OCI-LY1 (cell line): Measurements from ENCODE around the gene TPSD1.

Experiments used
- H2AFZ ChIP-seq: fragments of 200-600 bp; sonication (generic), shearing (Covaris generic); 2 replicates; pipeline ENCODE4 v1.6.0; 2014; ENCODE audit warnings: antibody characterized with exemption, mild to moderate bottlenecking, low read length
- H3F3A ChIP-seq: fragments of 200-600 bp; sonication (generic), shearing (Covaris generic); 2 replicates; pipeline ENCODE4 v1.6.0; 2014; ENCODE audit warnings: mild to moderate bottlenecking, antibody characterized with exemption, low read length, moderate library complexity; ENCODE audit not compliant: insufficient read depth
- H3K27ac ChIP-seq: fragments of 200-600 bp; sonication (generic); 2 replicates; pipeline ENCODE4 v1.5.1; 2014; ENCODE audit warnings: low read length, mixed run types, mild to moderate bottlenecking, low read depth; ENCODE audit not compliant: poor library complexity, severe bottlenecking
- H3K27me3 ChIP-seq: fragments of 200-600 bp; sonication (generic); 2 replicates; pipeline ENCODE4 v1.6.0; 2014; ENCODE audit warnings: antibody characterized with exemption, mild to moderate bottlenecking, low read length, moderate library complexity; ENCODE audit not compliant: insufficient read depth
- H3K36me3 ChIP-seq: fragments of 200-600 bp; sonication (generic); 2 replicates; pipeline ENCODE4 v1.6.1; 2014; ENCODE audit warnings: mild to moderate bottlenecking, antibody characterized with exemption, low read length, moderate library complexity, mixed read lengths; ENCODE audit not compliant: insufficient read depth
- H3K4me1 ChIP-seq: fragments of 200-600 bp; sonication (generic); 2 replicates; pipeline ENCODE4 v1.5.1; 2014; ENCODE audit warnings: mild to moderate bottlenecking, low read length, moderate library complexity; ENCODE audit not compliant: insufficient read depth, severe bottlenecking
- H3K4me2 ChIP-seq: fragments of 200-600 bp; sonication (generic), shearing (Covaris generic); 2 replicates; pipeline ENCODE4 v1.6.1; 2014; ENCODE audit warnings: low read length
- H3K4me3 ChIP-seq: fragments of 200-600 bp; sonication (generic); 2 replicates; pipeline ENCODE4 v1.5.1; 2014; ENCODE audit warnings: low read length, low read depth, mild to moderate bottlenecking, mixed read lengths; ENCODE audit not compliant: poor library complexity, severe bottlenecking
- H3K79me2 ChIP-seq: fragments of 200-600 bp; shearing (Covaris generic); 2 replicates; pipeline ENCODE4 v1.6.1; 2016; ENCODE audit warnings: mixed run types, low read length, mixed read lengths; ENCODE audit not compliant: insufficient read depth
- H3K9ac ChIP-seq: fragments of 200-600 bp; sonication (generic), shearing (Covaris generic); 2 replicates; pipeline ENCODE4 v1.6.1; 2014; ENCODE audit warnings: mild to moderate bottlenecking, low read length, mixed read lengths
- H3K9me2 ChIP-seq: fragments of 200-600 bp; sonication (generic), shearing (Covaris generic); 2 replicates; pipeline ENCODE4 v1.6.1; 2014; ENCODE audit warnings: low read depth, mild to moderate bottlenecking, low read length, mixed read lengths
- H3K9me3 ChIP-seq: fragments of 200-600 bp; shearing (Covaris generic); 2 replicates; pipeline ENCODE4 v1.6.1; 2014; ENCODE audit warnings: low read length, mixed read lengths
- H4K20me1 ChIP-seq: fragments of 200-600 bp; sonication (generic), shearing (Covaris generic); 2 replicates; pipeline ENCODE4 v1.6.0; 2016; ENCODE audit warnings: mild to moderate bottlenecking, low read length; ENCODE audit not compliant: insufficient read depth
- CTCF ChIP-seq: fragments of 200-600 bp; sonication (generic), shearing (Covaris generic); IDR thresholded peaks from 2 replicates; pipeline ENCODE4 v1.5.1; 2017; ENCODE audit warnings: mild to moderate bottlenecking, antibody characterized with exemption, low read length, moderate library complexity, mixed read lengths
- EZH2 ChIP-seq: fragments of 200-600 bp; sonication (generic), shearing (Covaris generic); IDR thresholded peaks from 2 replicates; pipeline ENCODE4 v1.8.0; 2017; ENCODE audit warnings: borderline replicate concordance, mixed run types, mild to moderate bottlenecking, antibody characterized with exemption, low read length, moderate library complexity, mixed read lengths

TPSD1 gene

GRCh38 chr16:1282324-1282973, 26.6 kb downstream of the TPSD1 start:
- H3K4me1 ChIP-seq = no peaks in the 10 kb centered on the region
- no peaks in the 10 kb centered on the region for H3K79me2 ChIP-seq
- peaks cover 4% of the 10 kb centered on the region; the same call in 1 of the 2 replicates for H3K27me3 ChIP-seq
- H3K9ac ChIP-seq = no peak overlapping the region
- no peak overlapping the region for H3K4me2 ChIP-seq
- no peaks in the 10 kb centered on the region for H3K9me3 ChIP-seq
- H3K36me3 ChIP-seq = no peaks in the 10 kb centered on the region
- no peaks in the 10 kb centered on the region for H4K20me1 ChIP-seq
- TF ChIP-seq EZH2 (no peak), CTCF (no peak)
- no peak overlapping the region for H2AFZ ChIP-seq
- H3K9me2 ChIP-seq = no peaks in the 10 kb centered on the region
- H3K4me3 ChIP-seq = no peak overlapping the region
- H3F3A ChIP-seq = no peaks in the 10 kb centered on the region
- no peak overlapping the region for H3K27ac ChIP-seq

GRCh38 chr16:1283296-1283695, 27.4 kb downstream of the TPSD1 start:
- Histone ChIP-seq H3K4me3 (no peak overlapping the region), H3F3A (no peaks in the 10 kb centered on the region), H3K27me3 (peaks cover 10% of the 10 kb centered on the region; the same call in 1 of the 2 replicates), H3K4me1 (no peaks in the 10 kb centered on the region), H3K36me3 (no peaks in the 10 kb centered on the region), H4K20me1 (no peaks in the 10 kb centered on the region), H3K9ac (no peak overlapping the region), H2AFZ (no peak overlapping the region), H3K9me3 (no peaks in the 10 kb centered on the region), H3K9me2 (no peaks in the 10 kb centered on the region), H3K27ac (no peak overlapping the region), H3K79me2 (no peaks in the 10 kb centered on the region), H3K4me2 (no peak overlapping the region)
- TF ChIP-seq CTCF = no peak
- TF ChIP-seq EZH2 = no peak

DNA sequence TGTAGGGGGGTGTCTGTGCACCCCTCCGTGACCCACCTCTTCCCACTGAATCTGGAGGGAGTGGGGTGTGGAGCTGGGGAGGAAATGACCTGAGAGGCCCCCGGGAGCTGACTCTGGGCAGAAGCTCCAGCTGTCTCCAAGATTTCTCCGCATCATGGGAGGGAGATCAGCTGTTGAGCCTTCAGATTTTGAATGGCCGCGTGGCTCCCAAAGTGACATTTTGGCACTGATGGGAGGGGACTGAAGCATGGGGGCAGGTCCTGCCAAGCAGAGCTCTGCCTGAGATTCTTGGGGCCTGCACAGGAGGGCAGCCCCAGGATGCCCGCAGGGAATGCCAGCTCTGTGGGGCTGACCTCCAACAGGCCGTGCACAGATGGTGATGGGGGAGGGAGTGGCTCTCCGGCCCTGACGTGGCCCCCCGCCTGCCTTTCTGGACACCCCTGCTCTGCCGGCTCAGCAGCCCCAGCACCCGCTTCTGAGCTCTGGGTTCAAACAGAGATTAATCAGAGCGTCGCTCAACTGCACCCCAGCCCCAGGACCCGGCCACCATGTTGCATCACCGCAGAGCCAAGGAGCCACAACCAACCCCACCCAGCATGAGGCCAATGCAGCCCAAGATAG, 28.2 kb downstream of the TPSD1 start:
- H3F3A ChIP-seq = no peaks in the 10 kb centered on the region
- H3K4me2 ChIP-seq = no peak overlapping the region
- no peak overlapping the region for H3K4me3 ChIP-seq
- H3K27ac ChIP-seq = no peak overlapping the region
- H3K27me3 ChIP-seq = peaks cover 10% of the 10 kb centered on the region; the same call in 1 of the 2 replicates
- no peaks in the 10 kb centered on the region for H3K9me2 ChIP-seq
- no peaks in the 10 kb centered on the region for H3K4me1 ChIP-seq
- H3K9ac ChIP-seq = no peak overlapping the region
- H3K79me2 ChIP-seq = no peaks in the 10 kb centered on the region
- H2AFZ ChIP-seq = no peak overlapping the region
- TF ChIP-seq EZH2 (no peak), CTCF (no peak)
- H3K36me3 ChIP-seq = no peaks in the 10 kb centered on the region
- no peaks in the 10 kb centered on the region for H3K9me3 ChIP-seq
- H4K20me1 ChIP-seq = no peaks in the 10 kb centered on the region
